AG10803 (cell line): Measurements from ENCODE around the gene EML3.
"Not testable (repeated sequence)": the region's sequence is repeated elsewhere in the genome, so short reads cannot be mapped to it uniquely, and the experiment has no call there.

ENCODE experiments used
- DNase-seq: peaks from one replicate; pipeline ENCODE4 v3.0.0; 2010; ENCODE audit warnings: low read depth
- H3K4me3 ChIP-seq: 2 replicates; pipeline ENCODE4 v1.5.1; 2011; ENCODE audit warnings: mild to moderate bottlenecking, low read length, control low read depth
- CTCF ChIP-seq: conservative IDR thresholded peaks from 2 replicates; pipeline ENCODE4 v1.5.1; 2011; ENCODE audit warnings: mild to moderate bottlenecking, low read length, control low read depth, inconsistent platforms

Gene EML3

DNA sequence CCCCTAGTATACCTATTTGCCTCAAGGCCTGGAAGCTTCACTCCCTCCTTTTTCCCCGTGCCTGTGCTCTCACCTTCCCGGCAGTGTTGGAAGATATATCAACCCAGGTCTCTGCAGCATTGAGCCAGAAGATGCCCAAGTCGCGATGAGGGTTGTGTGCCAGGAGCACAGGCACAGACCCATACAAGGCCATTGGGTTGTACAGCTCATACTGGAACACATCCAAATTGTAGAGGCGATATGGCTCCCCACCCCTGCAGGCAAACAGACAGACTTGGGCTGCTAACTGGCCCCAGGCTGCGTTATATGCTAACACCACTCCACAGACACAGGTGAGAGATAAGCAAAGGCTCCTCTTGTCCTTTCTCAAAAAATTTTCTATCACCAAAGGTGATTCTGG is 19.9 kb upstream of the EML3 start:
- DNase-seq: no peak
- H3K4me3 ChIP-seq: no peak overlapping the region
- no peak for TF ChIP-seq CTCF

DNA sequence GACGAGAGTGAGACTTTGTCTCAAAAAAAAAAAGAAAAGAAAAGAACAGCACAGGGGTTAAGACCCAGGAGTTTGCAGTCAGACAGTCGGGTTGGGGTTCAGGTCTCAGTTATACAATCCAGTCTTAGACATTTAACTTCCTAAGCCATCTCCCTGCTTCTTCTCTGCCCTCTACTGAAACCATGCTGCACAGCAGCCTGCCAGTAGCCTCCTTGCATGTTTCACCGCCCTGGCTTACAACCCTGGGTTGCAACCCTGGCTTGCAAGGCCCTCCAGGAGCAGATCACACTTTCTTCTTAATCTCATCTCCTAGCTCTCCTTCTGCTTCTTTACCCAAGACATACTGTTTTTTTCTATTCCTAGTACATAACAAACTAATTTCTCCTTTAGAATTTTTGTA is 15.1 kb upstream of the EML3 start:
- no peak for DNase-seq
- no peak for TF ChIP-seq CTCF
- no peak overlapping the region for H3K4me3 ChIP-seq

DNA sequence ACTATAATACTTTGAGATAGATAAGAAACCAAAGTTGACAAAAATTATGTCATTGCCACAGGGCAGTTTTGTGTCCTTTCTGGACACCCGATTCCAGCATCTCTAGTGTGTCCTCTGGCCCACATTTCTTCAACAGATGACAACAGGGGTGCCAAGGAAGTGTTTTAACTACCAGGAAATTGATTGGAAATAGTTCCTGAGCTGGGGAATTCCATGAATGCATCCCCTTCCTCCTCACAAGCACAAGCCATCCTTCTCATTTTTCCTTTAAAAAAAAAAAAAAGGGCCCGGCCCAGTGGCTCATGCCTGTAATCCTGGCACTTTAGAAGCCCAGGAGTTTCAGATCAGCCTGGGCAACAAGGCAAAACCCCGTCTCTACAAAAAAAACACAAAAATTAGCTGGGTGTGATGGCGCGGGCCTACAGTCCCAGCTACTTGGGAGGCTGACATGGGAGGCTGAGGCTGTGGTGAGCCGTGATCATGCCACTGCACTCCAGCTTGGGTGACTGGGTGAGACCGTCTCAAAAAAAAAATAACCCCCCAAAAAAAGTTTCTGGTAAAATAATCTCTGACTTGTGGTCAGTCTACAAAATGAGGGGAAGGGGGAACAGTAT is 10.0 kb upstream of the EML3 start:
- no peak for DNase-seq
- no peak for TF ChIP-seq CTCF
- H3K4me3 ChIP-seq: peak overlapping the region; percentile 48

GRCh38 chr11:62621567-62622470 is 9.2 kb upstream of the EML3 start, which contains the start of gene B3GAT3:
TSS of gene B3GAT3 (minus strand) at chr11:62621986. CDS start at chr11:62621947, 39 bp downstream.
- TF ChIP-seq CTCF: no peak
- peak within 1 kb of the TSS; percentile 89 for H3K4me3 ChIP-seq
- DNase-seq: peak; percentile 98

DNA sequence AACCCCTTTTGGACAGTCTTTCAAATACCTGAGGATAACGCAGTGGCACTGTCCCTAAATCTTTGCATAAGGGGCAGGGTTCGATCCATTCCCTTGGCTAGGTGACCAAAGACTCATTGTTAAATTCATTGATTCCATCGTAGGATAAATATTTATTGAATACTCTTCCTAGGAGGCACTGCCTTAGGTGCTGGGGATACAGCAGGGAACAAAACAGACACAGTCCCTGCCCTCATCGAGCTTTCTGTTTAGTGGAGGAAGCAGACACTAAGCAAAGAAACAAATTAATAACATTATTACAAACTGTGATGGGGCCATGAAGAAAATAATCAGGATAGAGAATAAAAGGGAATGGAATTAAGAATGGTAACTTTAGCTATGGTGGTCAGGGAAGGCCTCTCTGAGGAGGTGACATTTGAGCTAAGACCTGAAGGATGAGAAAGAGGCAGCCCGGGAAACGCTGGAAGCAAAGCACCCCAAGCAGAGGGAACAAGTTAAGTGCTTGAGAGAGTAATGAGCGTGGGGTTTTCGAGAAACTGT is 8.5 kb upstream of the EML3 start:
- H3K4me3 ChIP-seq: peak overlapping the region; percentile 89
- no peak for TF ChIP-seq CTCF
- no peak for DNase-seq

- not testable (repeated sequence) for H3K4me3 ChIP-seq, DNase-seq
Observed at GRCh38 chr11:62616957-62617356, 4.4 kb upstream of the EML3 start.

GRCh38 chr11:62615521-62615920 is 2.9 kb upstream of the EML3 start:
- no peak overlapping the region for H3K4me3 ChIP-seq
- DNase-seq: no peak
- no peak for TF ChIP-seq CTCF
